Mucosa of descending colon (tissue), 3 donors: ENCODE data around the gene ZNF48. TPM values are rescaled to one million over a fixed set of nuclear protein-coding genes. Genes with fewer than 3 reads are reported as not detected.

Experiments
- ATAC-seq: fragments of 200-7000 bp; cut with Tn5 transposase; one replicate; pipeline ENCODE4 v1.9.1; 2020; ENCODE audit warnings: mild to moderate bottlenecking, moderate library complexity
- DNase-seq, 3 donors: peaks; one replicate each; pipeline ENCODE4 v3.0.0-alpha.2; 2020
- H3K36me3 ChIP-seq: fragments of 200-600 bp; one replicate; pipeline ENCODE4 v1.8.0; 2021; ENCODE audit warnings: low read depth, mild to moderate bottlenecking
- H3K4me1 ChIP-seq: fragments of 200-600 bp; one replicate; pipeline ENCODE4 v1.8.0; 2021; ENCODE audit warnings: low read depth, mild to moderate bottlenecking
- H3K4me3 ChIP-seq: fragments of 200-600 bp; one replicate; pipeline ENCODE4 v1.8.0; 2021; ENCODE audit warnings: mild to moderate bottlenecking
- H3K9me3 ChIP-seq: fragments of 200-600 bp; one replicate; pipeline ENCODE4 v1.8.0; 2021; ENCODE audit warnings: mild to moderate bottlenecking
- intact Hi-C, 2 donors: fragments of 100-400 bp; cut with DNase I in 1 of 2; cut with micrococcal nuclease in 1 of 2; formaldehyde crosslinking; loops; one replicate each; pipeline versions ENCODE4 v1.11.0 to v1.11.1; 2022; cut with DNase I, micrococcal nuclease
- total RNA-seq, 3 donors: library from RNA; stranded (reverse); fragmentation: NEBNext Ultra II Directional in 2 of 3; extraction: Animal tissue kit (Norgen Biotek cat#: 25700) in 2 of 3; gene quantifications; one replicate each; pipeline versions ENCODE4 v1.2.1 to v1.2.4, GENCODE V29; 2021 to 2023
- TF ChIP-seq, protein P1 (sequence below): fragments of 200-600 bp; IDR thresholded peaks from one replicate; pipeline ENCODE4 v1.8.0; 2022; ENCODE audit warnings: antibody characterized with exemption, mild to moderate bottlenecking
- donor health status: DM: no; HTN: no; CAD: no; lungs with moderate emphysema.
- donor health status: DM: no; HTN: no; CAD: no.
- donor health status: DM: no; HTN: yes; CAD: no.

ZNF48 gene
- total RNA-seq, 3 donors from 2014 or later = 6.5 to 13.7 (median 6.6) TPM

DNA sequence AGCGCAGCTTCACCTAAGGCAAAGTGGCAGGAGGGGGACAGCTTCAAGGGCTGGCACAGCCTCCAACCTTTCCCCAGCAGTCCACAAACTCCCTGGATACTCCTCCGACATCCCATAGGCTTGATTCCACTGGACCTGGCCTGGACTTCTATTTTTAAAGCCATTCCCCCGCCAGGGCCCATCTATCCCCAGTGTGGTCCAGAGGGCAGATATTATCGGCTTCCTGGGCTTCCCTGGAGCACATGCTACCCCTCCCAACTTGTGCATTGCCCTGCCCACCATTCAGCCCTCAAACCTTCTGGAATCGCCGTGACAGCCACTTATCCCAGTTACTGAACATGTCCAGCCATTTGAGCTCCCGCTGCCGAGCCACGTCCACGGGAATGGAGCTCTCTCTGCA, 30.0 kb upstream of the ZNF48 start:
- ATAC-seq (no peak), DNase-seq (no peak)
- H3K9me3 ChIP-seq = no peaks in the 10 kb centered on the region
- peaks cover 16% of the 10 kb centered on the region for H3K4me1 ChIP-seq
- H3K4me3 ChIP-seq = no peak overlapping the region
- peaks cover under 1% of the 10 kb centered on the region for H3K36me3 ChIP-seq
- intact Hi-C loops = no loop called here
- TF ChIP-seq, protein P1, sequence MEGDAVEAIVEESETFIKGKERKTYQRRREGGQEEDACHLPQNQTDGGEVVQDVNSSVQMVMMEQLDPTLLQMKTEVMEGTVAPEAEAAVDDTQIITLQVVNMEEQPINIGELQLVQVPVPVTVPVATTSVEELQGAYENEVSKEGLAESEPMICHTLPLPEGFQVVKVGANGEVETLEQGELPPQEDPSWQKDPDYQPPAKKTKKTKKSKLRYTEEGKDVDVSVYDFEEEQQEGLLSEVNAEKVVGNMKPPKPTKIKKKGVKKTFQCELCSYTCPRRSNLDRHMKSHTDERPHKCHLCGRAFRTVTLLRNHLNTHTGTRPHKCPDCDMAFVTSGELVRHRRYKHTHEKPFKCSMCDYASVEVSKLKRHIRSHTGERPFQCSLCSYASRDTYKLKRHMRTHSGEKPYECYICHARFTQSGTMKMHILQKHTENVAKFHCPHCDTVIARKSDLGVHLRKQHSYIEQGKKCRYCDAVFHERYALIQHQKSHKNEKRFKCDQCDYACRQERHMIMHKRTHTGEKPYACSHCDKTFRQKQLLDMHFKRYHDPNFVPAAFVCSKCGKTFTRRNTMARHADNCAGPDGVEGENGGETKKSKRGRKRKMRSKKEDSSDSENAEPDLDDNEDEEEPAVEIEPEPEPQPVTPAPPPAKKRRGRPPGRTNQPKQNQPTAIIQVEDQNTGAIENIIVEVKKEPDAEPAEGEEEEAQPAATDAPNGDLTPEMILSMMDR = no peak

- TF ChIP-seq, protein P1 = no peak
- H3K4me1 ChIP-seq = peaks cover 16% of the 10 kb centered on the region
- H3K36me3 ChIP-seq = peaks cover 4% of the 10 kb centered on the region
- H3K4me3 ChIP-seq = no peak overlapping the region
- no peaks in the 10 kb centered on the region for H3K9me3 ChIP-seq
- ATAC-seq (no peak), DNase-seq (no peak)
- intact Hi-C loops = no loop called here
Observed at GRCh38 chr16:30366511-30366910, 28.7 kb upstream of the ZNF48 start.

GRCh38 chr16:30367349-30368009, 27.7 kb upstream of the ZNF48 start:
- Histone ChIP-seq H3K4me1 (peaks cover 16% of the 10 kb centered on the region), H3K4me3 (no peak overlapping the region), H3K36me3 (peaks cover 4% of the 10 kb centered on the region), H3K9me3 (no peaks in the 10 kb centered on the region)
- intact Hi-C loops = no loop called here
- DNase-seq (no peak), ATAC-seq (no peak)
- TF ChIP-seq, protein P1 = no peak

GRCh38 chr16:30368122-30368791, 27.0 kb upstream of the ZNF48 start:
- no peak for DNase-seq
- no peak for ATAC-seq
- no peaks in the 10 kb centered on the region for H3K9me3 ChIP-seq
- peaks cover 4% of the 10 kb centered on the region for H3K36me3 ChIP-seq
- H3K4me1 ChIP-seq = peaks cover 16% of the 10 kb centered on the region
- H3K4me3 ChIP-seq = no peak overlapping the region
- TF ChIP-seq, protein P1 = no peak
- intact Hi-C loops = no loop called here

DNA sequence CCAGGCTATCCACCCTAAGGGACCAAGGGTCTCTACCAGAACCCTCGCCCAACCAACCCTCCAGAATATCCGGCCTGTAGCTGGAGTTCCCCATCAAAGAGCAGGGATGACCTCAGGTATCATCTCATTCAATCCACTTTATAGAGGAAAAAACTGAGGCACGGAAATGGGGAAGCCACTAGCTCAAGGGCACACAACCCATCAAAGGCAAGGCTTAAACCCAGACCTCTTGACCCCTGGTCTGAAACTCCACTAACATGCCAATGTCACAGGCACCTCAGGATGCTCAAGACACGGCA, 26.5 kb upstream of the ZNF48 start:
- no peak for ATAC-seq

More for the DNA sequence above, 26.5 kb upstream of the ZNF48 start:
- H3K9me3 ChIP-seq = no peaks in the 10 kb centered on the region
- H3K4me1 ChIP-seq = peaks cover 16% of the 10 kb centered on the region
- no peak for DNase-seq
- intact Hi-C loops = no loop called here
- TF ChIP-seq, protein P1 = no peak
- peak overlapping the region; percentile 75 for H3K4me3 ChIP-seq
- H3K36me3 ChIP-seq = peaks cover 4% of the 10 kb centered on the region
